ENCODE measurements around the gene ABO.

ABO gene

DNA sequence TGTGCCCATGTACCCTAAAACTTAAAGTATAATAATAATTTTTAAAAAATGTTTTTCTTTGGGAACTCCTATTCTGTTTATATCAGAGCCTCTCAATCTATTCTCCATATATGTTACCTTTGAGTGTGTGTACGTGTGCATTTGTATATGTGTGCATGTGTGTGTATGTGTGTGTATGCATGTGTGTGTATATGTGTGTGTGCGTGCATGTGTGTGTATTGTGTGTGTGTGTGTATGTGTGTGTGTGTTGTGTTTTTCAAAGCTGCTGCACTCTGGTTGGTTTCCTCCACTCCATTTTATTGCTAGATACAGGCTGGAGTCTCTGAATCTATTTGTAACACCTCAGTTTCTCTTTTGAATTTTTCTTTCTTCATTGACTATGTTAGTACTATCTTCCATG is 41.0 kb upstream of the ABO start:
- no peaks in the 10 kb centered on the region for H3K27me3 ChIP-seq (ENCODE audit: low read length)
- H3K9ac ChIP-seq (ENCODE audit: low read length), result no peak overlapping the region
- no peaks in the 10 kb centered on the region for H3F3A ChIP-seq (ENCODE audit: insufficient read depth)
- no peak overlapping the region for H3K27ac ChIP-seq (ENCODE audit: low read depth, low read length)
- H3K9me3 ChIP-seq (ENCODE audit: insufficient read depth, low read length), result no peaks in the 10 kb centered on the region
- H3K9me2 ChIP-seq (replicated peaks; ENCODE audit: insufficient read depth, low read length), result no peaks in the 10 kb centered on the region
- H3K4me2 ChIP-seq (ENCODE audit: low read depth, low read length, poor library complexity, severe bottlenecking), result no peak overlapping the region
- no peak overlapping the region for H2AFZ ChIP-seq (ENCODE audit: low read depth, low read length, severe bottlenecking)
- H3K36me3 ChIP-seq (ENCODE audit: low read length), result no peaks in the 10 kb centered on the region
- no peaks in the 10 kb centered on the region for H4K20me1 ChIP-seq (ENCODE audit: low read depth, low read length)
- TF ChIP-seq, protein P1, sequence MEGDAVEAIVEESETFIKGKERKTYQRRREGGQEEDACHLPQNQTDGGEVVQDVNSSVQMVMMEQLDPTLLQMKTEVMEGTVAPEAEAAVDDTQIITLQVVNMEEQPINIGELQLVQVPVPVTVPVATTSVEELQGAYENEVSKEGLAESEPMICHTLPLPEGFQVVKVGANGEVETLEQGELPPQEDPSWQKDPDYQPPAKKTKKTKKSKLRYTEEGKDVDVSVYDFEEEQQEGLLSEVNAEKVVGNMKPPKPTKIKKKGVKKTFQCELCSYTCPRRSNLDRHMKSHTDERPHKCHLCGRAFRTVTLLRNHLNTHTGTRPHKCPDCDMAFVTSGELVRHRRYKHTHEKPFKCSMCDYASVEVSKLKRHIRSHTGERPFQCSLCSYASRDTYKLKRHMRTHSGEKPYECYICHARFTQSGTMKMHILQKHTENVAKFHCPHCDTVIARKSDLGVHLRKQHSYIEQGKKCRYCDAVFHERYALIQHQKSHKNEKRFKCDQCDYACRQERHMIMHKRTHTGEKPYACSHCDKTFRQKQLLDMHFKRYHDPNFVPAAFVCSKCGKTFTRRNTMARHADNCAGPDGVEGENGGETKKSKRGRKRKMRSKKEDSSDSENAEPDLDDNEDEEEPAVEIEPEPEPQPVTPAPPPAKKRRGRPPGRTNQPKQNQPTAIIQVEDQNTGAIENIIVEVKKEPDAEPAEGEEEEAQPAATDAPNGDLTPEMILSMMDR (IDR thresholded peaks at IDR 0.05; ENCODE audit: insufficient read depth, low read length, poor library complexity, severe bottlenecking), result no peak
- no peak for TF ChIP-seq EZH2phosphoT487 (conservative IDR thresholded peaks at IDR 0.05; ENCODE audit: low read length)
- no peaks in the 10 kb centered on the region for H3K79me2 ChIP-seq (ENCODE audit: insufficient read depth, low read length)
- no peak overlapping the region for H3K4me3 ChIP-seq (ENCODE audit: insufficient read depth, low read length, poor library complexity, severe bottlenecking)

DNA sequence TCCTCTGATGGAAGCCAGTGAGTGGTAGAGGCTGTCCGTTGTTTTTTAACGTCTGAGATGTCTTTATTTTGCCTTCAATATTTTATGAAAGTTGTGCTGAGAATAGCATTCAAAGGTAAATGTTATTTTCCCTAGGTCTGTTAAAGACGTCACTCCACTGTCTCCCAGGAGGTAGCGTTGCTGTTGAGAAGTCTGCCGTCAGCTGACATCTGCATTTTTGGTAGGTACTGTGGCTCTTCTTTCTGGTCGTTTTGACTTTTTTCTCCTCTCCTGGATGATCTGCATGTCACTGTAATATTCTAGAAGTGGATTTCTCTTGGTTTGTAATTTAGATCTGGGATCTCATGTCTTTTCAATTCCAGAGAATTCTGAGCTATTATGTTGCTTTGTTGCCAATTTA is 34.6 kb upstream of the ABO start:
- Histone ChIP-seq H3K4me2 (ENCODE audit: low read depth, low read length, poor library complexity, severe bottlenecking) (no peak overlapping the region), H3F3A (ENCODE audit: insufficient read depth) (no peaks in the 10 kb centered on the region), H2AFZ (ENCODE audit: low read depth, low read length, severe bottlenecking) (no peak overlapping the region), H3K79me2 (ENCODE audit: insufficient read depth, low read length) (no peaks in the 10 kb centered on the region), H3K36me3 (ENCODE audit: low read length) (no peaks in the 10 kb centered on the region), H3K27ac (ENCODE audit: low read depth, low read length) (no peak overlapping the region), H3K4me3 (ENCODE audit: insufficient read depth, low read length, poor library complexity, severe bottlenecking) (no peak overlapping the region), H3K9ac (ENCODE audit: low read length) (no peak overlapping the region), H4K20me1 (ENCODE audit: low read depth, low read length) (no peaks in the 10 kb centered on the region), H3K9me3 (ENCODE audit: insufficient read depth, low read length) (no peaks in the 10 kb centered on the region), H3K27me3 (ENCODE audit: low read length) (no peaks in the 10 kb centered on the region), H3K9me2 (replicated peaks; ENCODE audit: insufficient read depth, low read length) (no peaks in the 10 kb centered on the region)
- TF ChIP-seq EZH2phosphoT487 (conservative IDR thresholded peaks at IDR 0.05; ENCODE audit: low read length), result no peak
- TF ChIP-seq, protein P1 (IDR thresholded peaks at IDR 0.05; ENCODE audit: insufficient read depth, low read length, poor library complexity, severe bottlenecking), result no peak

DNA sequence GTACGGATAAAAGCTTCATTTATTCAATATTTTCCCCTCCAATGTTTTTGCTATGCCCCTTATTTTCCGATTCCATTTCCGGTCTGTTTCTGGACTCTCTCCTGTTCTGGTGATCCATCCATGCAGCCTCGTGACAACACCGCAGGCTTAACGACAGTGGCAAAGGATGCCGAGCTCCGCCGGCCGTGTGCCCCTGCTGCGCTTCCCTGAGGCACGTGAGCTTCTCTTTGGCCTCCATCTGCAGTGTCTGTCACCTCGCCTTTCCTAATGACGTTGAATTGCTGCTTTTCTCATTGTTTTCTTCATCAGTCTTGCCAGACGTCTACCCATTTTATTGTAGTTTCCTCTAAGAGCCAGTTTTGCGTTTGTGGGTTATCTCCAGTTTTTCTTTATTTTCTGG is 32.3 kb upstream of the ABO start:
- H3K4me3 ChIP-seq (ENCODE audit: insufficient read depth, low read length, poor library complexity, severe bottlenecking), result no peak overlapping the region
- H4K20me1 ChIP-seq (ENCODE audit: low read depth, low read length), result no peaks in the 10 kb centered on the region
- no peaks in the 10 kb centered on the region for H3K9me2 ChIP-seq (replicated peaks; ENCODE audit: insufficient read depth, low read length)
- H3K9ac ChIP-seq (ENCODE audit: low read length), result no peak overlapping the region
- H3K4me2 ChIP-seq (ENCODE audit: low read depth, low read length, poor library complexity, severe bottlenecking), result no peak overlapping the region
- H3K27ac ChIP-seq (ENCODE audit: low read depth, low read length), result no peak overlapping the region
- no peaks in the 10 kb centered on the region for H3K27me3 ChIP-seq (ENCODE audit: low read length)
- H3K36me3 ChIP-seq (ENCODE audit: low read length), result no peaks in the 10 kb centered on the region
- no peaks in the 10 kb centered on the region for H3K9me3 ChIP-seq (ENCODE audit: insufficient read depth, low read length)
- no peak overlapping the region for H2AFZ ChIP-seq (ENCODE audit: low read depth, low read length, severe bottlenecking)
- no peaks in the 10 kb centered on the region for H3F3A ChIP-seq (ENCODE audit: insufficient read depth)
- no peaks in the 10 kb centered on the region for H3K79me2 ChIP-seq (ENCODE audit: insufficient read depth, low read length)
- TF ChIP-seq EZH2phosphoT487 (conservative IDR thresholded peaks at IDR 0.05; ENCODE audit: low read length), result no peak

DNA sequence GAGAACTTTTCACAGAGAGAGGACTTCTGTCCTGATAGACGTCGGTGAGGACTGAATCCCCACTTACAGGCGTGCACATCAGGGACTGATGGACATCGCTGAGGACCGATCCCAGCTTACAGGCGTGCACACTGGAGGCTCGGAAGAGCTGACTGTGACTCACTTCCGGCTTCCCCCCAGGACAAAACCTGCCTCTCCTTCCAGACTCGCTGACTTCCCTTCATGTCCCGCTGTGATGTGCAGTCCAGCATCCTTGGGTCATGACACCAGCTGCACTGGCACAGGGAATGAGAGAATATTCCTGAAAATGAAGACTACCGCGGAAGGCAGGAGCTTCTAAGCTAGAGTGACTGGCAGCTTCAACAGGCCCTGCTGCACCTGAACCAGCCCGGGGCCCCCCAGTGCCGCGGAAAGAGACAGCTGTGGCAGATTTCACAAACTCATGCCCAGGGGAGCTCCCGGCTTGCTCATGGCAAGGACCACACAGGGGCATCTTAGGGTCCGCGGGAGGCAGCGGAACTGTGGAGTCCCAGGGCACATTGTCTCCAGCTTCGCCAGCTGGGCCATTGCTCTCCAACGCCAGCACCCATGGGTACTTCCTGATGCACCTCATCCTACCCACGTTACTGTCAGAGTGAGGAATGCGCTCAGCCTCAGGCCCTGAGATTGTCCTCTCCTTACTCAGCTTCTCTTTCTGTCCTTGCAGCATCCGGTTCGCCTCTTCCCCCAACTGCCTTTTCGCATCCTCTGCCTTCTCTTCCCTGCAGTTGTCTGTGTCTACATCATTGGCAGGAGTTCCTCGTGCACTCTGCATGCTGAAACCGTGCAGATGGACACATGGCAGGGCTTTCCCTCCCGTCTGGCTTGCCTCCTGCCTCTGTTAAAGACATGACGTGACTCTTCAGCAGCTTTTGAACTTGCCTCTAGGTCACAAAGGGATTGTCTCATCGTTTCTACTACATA is 31.5 kb upstream of the ABO start:
- Histone ChIP-seq H3K36me3 (ENCODE audit: low read length) (no peaks in the 10 kb centered on the region), H3K27ac (ENCODE audit: low read depth, low read length) (no peak overlapping the region), H3K4me2 (ENCODE audit: low read depth, low read length, poor library complexity, severe bottlenecking) (no peak overlapping the region), H3K9me2 (replicated peaks; ENCODE audit: insufficient read depth, low read length) (no peaks in the 10 kb centered on the region), H3K9me3 (ENCODE audit: insufficient read depth, low read length) (no peaks in the 10 kb centered on the region), H4K20me1 (ENCODE audit: low read depth, low read length) (no peaks in the 10 kb centered on the region), H2AFZ (ENCODE audit: low read depth, low read length, severe bottlenecking) (no peak overlapping the region), H3K4me3 (ENCODE audit: insufficient read depth, low read length, poor library complexity, severe bottlenecking) (no peak overlapping the region), H3F3A (ENCODE audit: insufficient read depth) (no peaks in the 10 kb centered on the region), H3K79me2 (ENCODE audit: insufficient read depth, low read length) (no peaks in the 10 kb centered on the region), H3K27me3 (ENCODE audit: low read length) (no peaks in the 10 kb centered on the region), H3K9ac (ENCODE audit: low read length) (no peak overlapping the region)
- TF ChIP-seq, protein P1 (IDR thresholded peaks at IDR 0.05; ENCODE audit: insufficient read depth, low read length, poor library complexity, severe bottlenecking), result no peak
- TF ChIP-seq EZH2phosphoT487 (conservative IDR thresholded peaks at IDR 0.05; ENCODE audit: low read length), result no peak
